ENCODE results near the gene SLC24A4. TPM values are rescaled to one million over a fixed set of nuclear protein-coding genes. Genes with fewer than 3 reads are reported as not detected.

The SLC24A4 gene
- total and polyA plus RNA-seq, 2 donors (not counting 3 experiments of a cell fraction or from before 2014, with no cell fraction given): 0.07 to 0.08 TPM

DNA sequence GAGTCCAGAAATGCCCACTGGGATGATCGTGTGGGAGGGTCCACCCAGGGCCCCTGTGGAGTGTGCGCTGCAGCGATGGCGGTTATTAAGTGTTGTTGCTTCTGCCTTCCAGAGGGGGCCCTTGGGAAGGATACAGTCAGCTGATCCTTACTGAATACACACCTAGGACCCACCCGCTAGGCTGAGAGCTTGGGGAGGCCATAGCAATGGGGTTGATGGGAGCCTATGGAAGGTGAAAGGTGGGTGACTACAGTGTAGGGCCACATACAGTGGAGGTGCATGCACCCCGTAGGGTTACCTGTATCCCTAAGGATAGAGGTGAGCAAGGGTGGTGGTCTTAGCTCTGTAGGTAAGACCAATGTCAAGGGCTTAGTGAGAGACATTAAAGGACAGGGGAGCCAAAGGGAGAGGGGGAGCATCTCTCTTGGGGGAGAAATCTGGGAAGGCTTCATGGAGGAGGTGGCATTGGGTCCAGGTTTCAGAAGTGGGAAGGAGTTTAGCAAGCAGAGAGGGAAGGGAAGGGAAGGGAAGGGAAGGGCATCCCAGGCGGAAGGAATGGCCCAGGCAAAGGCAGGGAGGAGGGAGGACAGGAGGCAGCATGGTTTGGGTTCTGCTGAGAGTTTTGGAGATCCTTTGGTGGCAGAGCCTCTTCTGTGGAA, 117.5 kb downstream of the SLC24A4 start:
- CTCF ChIA-PET: interaction anchor here (0.6 kb wide), 1 partner anchor 63 kb away, joined by 3 read pairs; no protein-coding TSS in a partner anchor
- intact Hi-C loops (cut with micrococcal nuclease): no loop called here

More for the DNA sequence above, 117.5 kb downstream of the SLC24A4 start:
- POLR2A ChIA-PET: no interaction called here
- Histone ChIP-seq H3K4me1 (ENCODE audit: control insufficient read depth, extremely low read depth, insufficient read depth, low read length) (no peaks in the 10 kb centered on the region), H3K9me3 (replicated peaks; ENCODE audit: control insufficient read depth, insufficient read depth, low read length) (no peaks in the 10 kb centered on the region), H3K4me2 (ENCODE audit: insufficient read depth, low read length) (no peak overlapping the region), H3K36me3 (ENCODE audit: control insufficient read depth in 2 of 2, extremely low read depth in 1 of 2, insufficient read depth in 2 of 2, low read length in 2 of 2) (no peaks in the 10 kb centered on the region), H3K9ac (replicated peaks; ENCODE audit: extremely low read depth, insufficient read depth, low read length) (no peak overlapping the region), H2AFZ (ENCODE audit: low read depth, low read length) (no peak overlapping the region), H3K27me3 (ENCODE audit: control insufficient read depth in 2 of 2, insufficient read depth in 2 of 2, low read length in 2 of 2) (no peaks in the 10 kb centered on the region), H3K27ac (ENCODE audit: insufficient read depth, low read depth, low read length) (no peak overlapping the region), H3K79me2 (ENCODE audit: control insufficient read depth, insufficient read depth, low read length) (no peaks in the 10 kb centered on the region), H4K20me1 (replicated peaks; ENCODE audit: control insufficient read depth, extremely low read depth, insufficient read depth, low read length) (no peaks in the 10 kb centered on the region), H3K9me1 (replicated peaks; ENCODE audit: control insufficient read depth, extremely low read depth, insufficient read depth, low read length) (no peaks in the 10 kb centered on the region), H3K4me3 (replicated peaks in 1 of 3; ENCODE audit: insufficient read depth in 1 of 3, low read depth in 1 of 3, low read length in 3 of 3) (no peak overlapping the region)
- FAIRE-seq (no peak), DNase-seq (ENCODE audit: low read depth, low spot score) (no peak)
- dilution Hi-C loops (cut with MboI; ENCODE audit: extremely low pct_ligation_motif_present, low sequenced_read_pairs): no loop called here
- TF ChIP-seq GATA2 (IDR thresholded peaks at IDR 0.05; ENCODE audit: insufficient read depth, insufficient read length, low read depth, low read length) (no peak), EZH2 (IDR thresholded peaks at IDR 0.05; ENCODE audit: borderline replicate concordance, low read depth, low read length, severe bottlenecking) (no peak), POLR2A (IDR thresholded peaks at IDR 0.05; ENCODE audit: low read depth, low read length) (no peak), POLR2AphosphoS5 (IDR thresholded peaks at IDR 0.05; ENCODE audit: insufficient read depth, low read depth, low read length) (no peak), FOS (IDR thresholded peaks at IDR 0.05; ENCODE audit: borderline replicate concordance, insufficient read depth, low read length) (no peak), MYC (IDR thresholded peaks at IDR 0.05; ENCODE audit: low read depth, low read length) (no peak), JUN (IDR thresholded peaks at IDR 0.05; ENCODE audit: borderline replicate concordance, insufficient read depth, insufficient read length, low read depth) (no peak)
- TF ChIP-seq, protein P1, sequence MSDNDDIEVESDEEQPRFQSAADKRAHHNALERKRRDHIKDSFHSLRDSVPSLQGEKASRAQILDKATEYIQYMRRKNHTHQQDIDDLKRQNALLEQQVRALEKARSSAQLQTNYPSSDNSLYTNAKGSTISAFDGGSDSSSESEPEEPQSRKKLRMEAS (IDR thresholded peaks at IDR 0.05; ENCODE audit: insufficient read depth, insufficient read length): no peak
- TF ChIP-seq, protein P2, sequence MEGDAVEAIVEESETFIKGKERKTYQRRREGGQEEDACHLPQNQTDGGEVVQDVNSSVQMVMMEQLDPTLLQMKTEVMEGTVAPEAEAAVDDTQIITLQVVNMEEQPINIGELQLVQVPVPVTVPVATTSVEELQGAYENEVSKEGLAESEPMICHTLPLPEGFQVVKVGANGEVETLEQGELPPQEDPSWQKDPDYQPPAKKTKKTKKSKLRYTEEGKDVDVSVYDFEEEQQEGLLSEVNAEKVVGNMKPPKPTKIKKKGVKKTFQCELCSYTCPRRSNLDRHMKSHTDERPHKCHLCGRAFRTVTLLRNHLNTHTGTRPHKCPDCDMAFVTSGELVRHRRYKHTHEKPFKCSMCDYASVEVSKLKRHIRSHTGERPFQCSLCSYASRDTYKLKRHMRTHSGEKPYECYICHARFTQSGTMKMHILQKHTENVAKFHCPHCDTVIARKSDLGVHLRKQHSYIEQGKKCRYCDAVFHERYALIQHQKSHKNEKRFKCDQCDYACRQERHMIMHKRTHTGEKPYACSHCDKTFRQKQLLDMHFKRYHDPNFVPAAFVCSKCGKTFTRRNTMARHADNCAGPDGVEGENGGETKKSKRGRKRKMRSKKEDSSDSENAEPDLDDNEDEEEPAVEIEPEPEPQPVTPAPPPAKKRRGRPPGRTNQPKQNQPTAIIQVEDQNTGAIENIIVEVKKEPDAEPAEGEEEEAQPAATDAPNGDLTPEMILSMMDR (IDR thresholded peaks at IDR 0.05; ENCODE audit: extremely low read depth in 1 of 2, insufficient read depth in 1 of 2, low read depth in 1 of 2, low read length in 2 of 2): no peak
- BruUV-seq (replicated peaks): no TSS peak

All from endothelial cell of umbilical vein (primary cell).